Neuronal stem cell (in vitro differentiated cells): ENCODE data around the gene THBD.

Experiments
- DNase-seq: peaks from one replicate; pipeline ENCODE4 v3.0.0-alpha.2; 2013; ENCODE audit warnings: low spot score
- H2AFZ ChIP-seq: one replicate; pipeline ENCODE4 v1.6.1; 2013; ENCODE audit warnings: mild to moderate bottlenecking, low read length, inconsistent platforms
- H2AK5ac ChIP-seq: 2 replicates; pipeline ENCODE4 v1.6.1; 2013; ENCODE audit warnings: low read depth, mild to moderate bottlenecking, inconsistent platforms, low read length, moderate library complexity, mixed read lengths
- H2BK120ac ChIP-seq: 2 replicates; pipeline ENCODE4 v1.6.1; 2013; ENCODE audit warnings: low read depth, mild to moderate bottlenecking, inconsistent platforms, low read length, moderate library complexity, mixed read lengths
- H2BK12ac ChIP-seq: one replicate; pipeline ENCODE4 v1.6.1; 2013; ENCODE audit warnings: low read length, inconsistent platforms
- H2BK15ac ChIP-seq: 2 replicates; pipeline ENCODE4 v1.6.1; 2013; ENCODE audit warnings: mild to moderate bottlenecking, low read length, inconsistent platforms, mixed read lengths
- H2BK5ac ChIP-seq: one replicate; pipeline ENCODE4 v1.6.1; 2013; ENCODE audit warnings: inconsistent platforms, mild to moderate bottlenecking, low read length, moderate library complexity
- H3K14ac ChIP-seq: one replicate; pipeline ENCODE4 v1.6.1; 2013; ENCODE audit warnings: low read length, inconsistent platforms
- H3K18ac ChIP-seq: 2 replicates; pipeline ENCODE4 v1.6.1; 2013; ENCODE audit warnings: low read length, inconsistent platforms
- H3K23ac ChIP-seq: 2 replicates; pipeline ENCODE4 v1.6.1; 2013; ENCODE audit warnings: low read depth, mild to moderate bottlenecking, mixed read lengths, low read length, inconsistent platforms; ENCODE audit not compliant: poor library complexity
- H3K27ac ChIP-seq: replicated peaks from 3 replicates; pipeline ENCODE4 v1.5.1; 2013; ENCODE audit warnings: low read length, inconsistent platforms
- H3K27me3 ChIP-seq, 3 experiments: 2 replicates each; pipeline ENCODE4 v1.6.1; 2013; ENCODE audit warnings: low read length in 3 of 3, mild to moderate bottlenecking in 2 of 3, inconsistent platforms in 1 of 3, low read depth in 1 of 3, mixed read lengths in 1 of 3, moderate library complexity in 1 of 3; ENCODE audit not compliant: control insufficient read depth in 3 of 3, insufficient read depth in 3 of 3
- H3K36me3 ChIP-seq, 2 donors: replicated peaks in 1 of 2; 2 replicates each; pipeline ENCODE4 v1.6.1; 2013; ENCODE audit warnings: low read length in 2 of 2; ENCODE audit not compliant: control insufficient read depth in 2 of 2, insufficient read depth in 2 of 2
- H3K4ac ChIP-seq: 2 replicates; pipeline ENCODE4 v1.6.1; 2013; ENCODE audit warnings: inconsistent platforms, mild to moderate bottlenecking, low read length, moderate library complexity
- H3K4me1 ChIP-seq, 2 donors: 1 replicate in 1 of 2; 2 replicates in 1 of 2; pipeline ENCODE4 v1.6.1; 2013; ENCODE audit warnings: low read length in 2 of 2, low read depth in 1 of 2; ENCODE audit not compliant: control insufficient read depth in 2 of 2, insufficient read depth in 1 of 2
- H3K4me2 ChIP-seq: one replicate; pipeline ENCODE4 v1.6.1; 2013; ENCODE audit warnings: mild to moderate bottlenecking, low read length, inconsistent platforms; ENCODE audit not compliant: insufficient read depth, poor library complexity, severe bottlenecking
- H3K4me3 ChIP-seq, 2 donors: 2 replicates each; pipeline ENCODE4 v1.5.1; 2013; ENCODE audit warnings: low read length in 2 of 2, mild to moderate bottlenecking in 2 of 2, inconsistent platforms in 1 of 2, moderate library complexity in 1 of 2
- H3K79me1 ChIP-seq: one replicate; pipeline ENCODE4 v1.6.1; 2013; ENCODE audit warnings: low read depth, mild to moderate bottlenecking, inconsistent platforms, low read length, moderate library complexity
- H3K9ac ChIP-seq: one replicate; pipeline ENCODE4 v1.6.1; 2013; ENCODE audit warnings: mild to moderate bottlenecking, low read depth, low read length, inconsistent platforms; ENCODE audit not compliant: poor library complexity
- H3K9me3 ChIP-seq, 2 donors: replicated peaks in 1 of 2; 2 replicates each; pipeline versions ENCODE3 to v1.6.1; 2013; ENCODE audit warnings: low read length in 2 of 2, mild to moderate bottlenecking in 2 of 2, inconsistent platforms in 1 of 2, low read depth in 1 of 2, mixed read lengths in 1 of 2, moderate library complexity in 1 of 2; ENCODE audit not compliant: control insufficient read depth in 2 of 2, insufficient read depth in 1 of 2
- H4K8ac ChIP-seq: one replicate; pipeline ENCODE4 v1.6.1; 2013; ENCODE audit warnings: low read depth, mild to moderate bottlenecking, inconsistent platforms, low read length, moderate library complexity
- H4K91ac ChIP-seq: one replicate; pipeline ENCODE4 v1.6.1; 2013; ENCODE audit warnings: low read length, low read depth, mild to moderate bottlenecking, inconsistent platforms; ENCODE audit not compliant: poor library complexity
- WGBS, 2 donors: extraction: QIAGEN DNeasy Blood & Tissue Kit; methylation state at CpG; one replicate each; pipeline ENCODE4 v1.1.7; 2013; ENCODE audit warnings: missing lambda C conversion rate in 2 of 2, mixed read lengths in 1 of 2; ENCODE audit not compliant: insufficient read length in 2 of 2, insufficient replicate concordance in 1 of 2; ENCODE audit errors: extremely low coverage in 2 of 2; 5-methylcytosine and 5-hydroxymethylcytosine counted together

Gene THBD

DNA sequence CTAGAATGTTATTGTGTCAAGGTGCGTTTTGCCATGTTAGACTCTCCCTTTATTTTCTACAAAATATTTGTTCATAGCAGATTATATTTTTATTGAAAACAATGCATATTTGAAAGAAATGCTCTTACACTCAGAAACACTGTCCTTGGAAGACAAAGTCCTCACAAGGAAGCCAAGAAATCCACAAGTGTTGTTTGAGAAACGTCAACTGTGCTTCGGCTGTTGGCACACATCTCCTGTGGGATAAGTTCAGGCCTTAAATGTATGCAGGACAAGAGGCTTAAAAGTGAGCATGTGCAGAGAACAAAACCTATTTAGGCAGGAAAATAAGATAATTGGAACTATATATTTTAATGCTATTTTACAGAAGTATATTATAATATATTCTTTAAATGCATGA lies 9.5 kb upstream of the THBD start:
- H3K4ac ChIP-seq: no peak overlapping the region
- no peaks in the 10 kb centered on the region for H3K79me1 ChIP-seq
- no peak overlapping the region for H2BK120ac ChIP-seq
- H3K14ac ChIP-seq: no peak overlapping the region
- no peaks in the 10 kb centered on the region for H3K9me3 ChIP-seq
- H3K23ac ChIP-seq: no peak overlapping the region
- H3K27me3 ChIP-seq: no peaks in the 10 kb centered on the region
- H3K27ac ChIP-seq: no peak overlapping the region
- no CpG with 5 or more reads among the region's 3 CpGs for WGBS, 2 donors
- H3K4me2 ChIP-seq: no peak overlapping the region
- H3K18ac ChIP-seq: no peak overlapping the region
- H2BK12ac ChIP-seq: no peak overlapping the region
- peaks cover 2 to 7% of the 10 kb centered on the region in 2 donors for H3K4me1 ChIP-seq
- no peak overlapping the region for H3K4me3 ChIP-seq
- H2BK15ac ChIP-seq: no peak overlapping the region
- H2BK5ac ChIP-seq: no peak overlapping the region
- no peak overlapping the region for H4K91ac ChIP-seq
- H2AFZ ChIP-seq: no peak overlapping the region
- H3K9ac ChIP-seq: no peak overlapping the region
- no peak for DNase-seq
- no peak overlapping the region for H4K8ac ChIP-seq
- no peak overlapping the region for H2AK5ac ChIP-seq
- no peaks in the 10 kb centered on the region for H3K36me3 ChIP-seq

DNA sequence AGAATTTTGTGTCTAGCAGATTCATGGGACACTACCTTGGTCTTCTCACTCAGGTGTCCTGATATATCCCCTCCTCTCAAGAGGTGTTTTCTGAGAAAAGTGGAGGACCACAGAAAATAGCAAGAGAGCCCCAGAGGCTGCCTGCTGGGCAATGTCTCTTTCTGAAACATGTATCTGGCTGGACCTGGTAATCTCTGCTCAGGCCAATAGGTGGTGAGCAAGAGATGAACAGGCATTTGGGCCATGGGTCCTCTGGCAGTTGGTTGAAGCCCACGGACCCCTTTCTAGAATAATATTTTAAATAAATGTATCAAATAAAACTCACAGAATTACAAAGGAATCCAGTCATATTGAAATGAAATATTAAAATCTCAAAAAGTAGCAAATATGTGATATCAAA lies 8.8 kb upstream of the THBD start:
- no CpG with 5 or more reads among the region's 1 CpG for WGBS, 2 donors
- Histone ChIP-seq H3K4ac (no peak overlapping the region), H3K79me1 (no peaks in the 10 kb centered on the region), H3K14ac (no peak overlapping the region), H3K36me3 (no peaks in the 10 kb centered on the region), H2BK12ac (no peak overlapping the region), H2AK5ac (no peak overlapping the region), H2BK120ac (no peak overlapping the region), H2AFZ (no peak overlapping the region), H4K91ac (no peak overlapping the region), H3K4me1 (peaks cover 2 to 7% of the 10 kb centered on the region in 2 donors), H2BK15ac (no peak overlapping the region), H4K8ac (no peak overlapping the region), H2BK5ac (no peak overlapping the region), H3K23ac (no peak overlapping the region), H3K27ac (no peak overlapping the region), H3K9ac (no peak overlapping the region), H3K9me3 (no peaks in the 10 kb centered on the region), H3K4me2 (no peak overlapping the region), H3K4me3 (no peak overlapping the region), H3K27me3 (peaks cover 0 to 5% (median 2%) of the 10 kb centered on the region in 3 experiments), H3K18ac (no peak overlapping the region)
- no peak for DNase-seq

DNA sequence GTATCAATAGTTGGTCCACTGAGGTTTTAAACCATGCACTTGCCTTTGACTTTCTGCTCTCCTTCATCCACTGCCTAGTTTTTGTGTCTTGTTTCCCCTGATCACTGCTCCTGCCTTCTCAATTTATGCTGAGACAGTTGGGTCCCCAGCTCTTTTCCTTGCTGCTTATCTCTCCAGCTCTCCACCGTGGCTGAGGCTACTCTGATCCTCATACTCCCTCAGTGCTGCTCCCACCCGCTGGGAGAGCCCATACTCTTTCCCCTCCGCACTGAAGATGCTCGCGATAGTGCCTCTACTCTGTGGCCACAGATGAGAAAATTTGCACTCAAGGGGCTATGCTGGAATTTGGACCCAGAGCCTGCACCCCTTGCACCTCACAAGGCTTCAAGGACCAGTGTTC lies 3.4 kb upstream of the THBD start:
- WGBS, 2 donors: no CpG with 5 or more reads among the region's 5 CpGs
- no peak overlapping the region for H4K8ac ChIP-seq
- H3K4me3 ChIP-seq: no peak overlapping the region
- H3K23ac ChIP-seq: no peak overlapping the region
- no peak overlapping the region for H2BK15ac ChIP-seq
- H3K18ac ChIP-seq: no peak overlapping the region
- no peaks in the 10 kb centered on the region for H3K79me1 ChIP-seq
- H3K27me3 ChIP-seq: peaks cover 4 to 58% (median 27%) of the 10 kb centered on the region in 3 experiments
- H3K4me1 ChIP-seq: peaks cover 0 to 12% of the 10 kb centered on the region in 2 donors
- H2BK12ac ChIP-seq: no peak overlapping the region
- H2BK120ac ChIP-seq: no peak overlapping the region
- no peak overlapping the region for H3K4ac ChIP-seq
- H3K9ac ChIP-seq: no peak overlapping the region
- H4K91ac ChIP-seq: no peak overlapping the region
- H3K27ac ChIP-seq: no peak overlapping the region
- H3K36me3 ChIP-seq: no peaks in the 10 kb centered on the region
- H2AK5ac ChIP-seq: no peak overlapping the region
- no peak overlapping the region for H2AFZ ChIP-seq
- DNase-seq: no peak
- H3K9me3 ChIP-seq: peaks cover 0 to 4% of the 10 kb centered on the region in 2 donors
- no peak overlapping the region for H2BK5ac ChIP-seq
- H3K14ac ChIP-seq: no peak overlapping the region
- no peak overlapping the region for H3K4me2 ChIP-seq

DNA sequence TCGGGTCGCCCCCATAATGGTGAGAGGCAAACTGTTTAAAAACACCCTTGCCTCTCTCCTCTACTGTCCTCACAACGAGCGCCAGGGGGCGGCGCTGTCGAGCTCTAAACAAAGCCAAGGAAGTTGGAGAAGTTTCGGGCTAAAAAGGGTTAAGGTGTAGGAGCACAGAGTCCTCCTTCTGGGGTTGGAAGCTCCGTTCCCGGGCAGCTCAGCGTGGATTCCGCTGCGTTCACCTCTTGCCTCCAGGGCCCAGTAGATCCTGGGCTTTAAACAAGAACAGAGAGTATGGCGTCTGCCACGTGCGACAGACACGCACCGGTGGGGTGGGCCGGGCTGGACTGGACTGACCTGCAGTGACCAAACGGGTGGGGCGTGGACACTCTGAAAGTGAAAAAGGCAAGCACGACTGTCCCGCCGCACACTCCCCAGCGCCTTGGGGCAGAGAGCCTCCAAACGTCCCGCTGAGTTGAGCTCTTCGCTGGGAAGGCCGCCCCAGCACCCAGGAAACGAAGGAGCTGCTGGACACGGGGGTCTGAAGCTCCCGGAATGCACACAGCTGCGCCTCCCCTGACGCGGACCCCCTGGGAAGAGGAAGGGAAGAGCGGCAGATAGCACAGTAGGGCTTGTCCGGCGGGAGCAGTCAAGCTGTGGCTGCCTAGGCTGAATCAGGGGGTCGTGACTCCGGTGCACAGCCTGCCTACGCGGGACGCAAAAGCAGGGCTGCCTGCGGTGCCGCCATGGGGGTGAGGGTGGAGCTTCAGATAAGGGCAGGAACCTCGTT lies 1.6 kb upstream of the THBD start:
- H2BK15ac ChIP-seq: peak overlapping the region; percentile 56
- H3K79me1 ChIP-seq: no peaks in the 10 kb centered on the region
- peak overlapping the region; percentile 98 for H3K4me2 ChIP-seq
- DNase-seq: peak; percentile 87
- peak overlapping the region; percentile 97 for H3K18ac ChIP-seq
- no peak overlapping the region for H2BK5ac ChIP-seq
- peak overlapping the region; percentile 29 for H4K8ac ChIP-seq
- H3K9me3 ChIP-seq: peaks cover 0 to 7% of the 10 kb centered on the region in 2 donors
- H3K9ac ChIP-seq: peak overlapping the region; percentile 85
- peak overlapping the region; percentile 6 for H2AK5ac ChIP-seq
- peak overlapping the region; percentile 44 to 87 for H3K4me3 ChIP-seq
- H3K4ac ChIP-seq: no peak overlapping the region
- no peaks in the 10 kb centered on the region for H3K36me3 ChIP-seq
- peak overlapping the region; percentile 90 for H2AFZ ChIP-seq
- peak overlapping the region; percentile 48 for H2BK120ac ChIP-seq
- H2BK12ac ChIP-seq: no peak overlapping the region
- peaks cover 0 to 13% of the 10 kb centered on the region in 2 donors for H3K4me1 ChIP-seq
- H3K14ac ChIP-seq: peak overlapping the region; percentile 82
- peak overlapping the region; percentile 58 for H3K23ac ChIP-seq
- peaks cover 10 to 77% (median 42%) of the 10 kb centered on the region in 3 experiments for H3K27me3 ChIP-seq
- H3K27ac ChIP-seq: no peak overlapping the region
- WGBS, 2 donors: no CpG with 5 or more reads among the region's 46 CpGs
- no peak overlapping the region for H4K91ac ChIP-seq
